Lung (tissue), 12 donors: ENCODE results near the gene HDHD3. TPM values are rescaled to one million over a fixed set of nuclear protein-coding genes. Genes with fewer than 3 reads are reported as not detected.

ENCODE experiments used
- ATAC-seq: fragments of 200-7000 bp; cut with Tn5 transposase; one replicate; pipeline ENCODE4 v1.9.1; 2020; ENCODE audit warnings: moderate number of reproducible peaks; ENCODE audit not compliant: insufficient read depth, low FRiP score
- DNase-seq, 3 donors: peaks; one replicate each; pipeline ENCODE4 v3.0.0-alpha.2; 2013 to 2017
- H3K27ac ChIP-seq, 2 donors: one replicate each; pipeline ENCODE4 v1.5.1; 2013; ENCODE audit warnings: mild to moderate bottlenecking in 2 of 2, moderate library complexity in 2 of 2, control low read depth in 1 of 2, inconsistent platforms in 1 of 2, low read depth in 1 of 2, low read length in 1 of 2
- H3K27me3 ChIP-seq, 3 donors: one replicate each; pipeline ENCODE4 v1.5.1; 2013; ENCODE audit warnings: low read length in 2 of 3; ENCODE audit not compliant: control insufficient read depth in 3 of 3, insufficient read depth in 3 of 3
- H3K36me3 ChIP-seq, 4 donors: one replicate each; pipeline ENCODE4 v1.5.1; 2013; ENCODE audit warnings: low read length in 4 of 4, mild to moderate bottlenecking in 1 of 4, moderate library complexity in 1 of 4; ENCODE audit not compliant: control insufficient read depth in 4 of 4, insufficient read depth in 4 of 4
- H3K4me1 ChIP-seq, 5 donors: one replicate each; pipeline ENCODE4 v1.5.1; 2013; ENCODE audit warnings: low read length in 5 of 5, mild to moderate bottlenecking in 2 of 5, moderate library complexity in 1 of 5; ENCODE audit not compliant: control insufficient read depth in 5 of 5, insufficient read depth in 5 of 5
- H3K4me3 ChIP-seq: one replicate; pipeline ENCODE4 v1.5.1; 2013; ENCODE audit warnings: mild to moderate bottlenecking, control low read depth, moderate library complexity
- H3K9ac ChIP-seq, 2 donors: one replicate each; pipeline ENCODE4 v1.5.1; 2013; ENCODE audit warnings: low read length in 2 of 2, control low read depth in 1 of 2; ENCODE audit not compliant: insufficient read depth in 1 of 2
- H3K9me3 ChIP-seq, 4 donors: one replicate each; pipeline ENCODE4 v1.5.1; 2013; ENCODE audit warnings: low read length in 3 of 4, mild to moderate bottlenecking in 1 of 4, moderate library complexity in 1 of 4; ENCODE audit not compliant: control insufficient read depth in 4 of 4, insufficient read depth in 3 of 4
- WGBS, 2 donors: extraction: QIAGEN DNeasy Blood & Tissue Kit; methylation state at CpG; one replicate each; pipeline ENCODE4 v1.1.7; 2013; 5-methylcytosine and 5-hydroxymethylcytosine counted together
- polyA plus RNA-seq, 2 donors: library from polyadenylated mRNA; stranded (reverse); fragments of 200-250 nt; gene quantifications; one replicate each; pipeline ENCODE4 v1.2.1, GENCODE V29; 2013
- total RNA-seq, 2 donors: library from RNA; depleted of rRNA in 1 of 2; stranded (reverse); fragments of >200 nt in 1 of 2; gene quantifications; one replicate each; pipeline ENCODE4 v1.2.1, GENCODE V29; 2014 to 2021
- TF ChIP-seq, protein P1 (sequence below): IDR thresholded peaks from 2 replicates; pipeline ENCODE4 v1.5.1; 2012; ENCODE audit warnings: mild to moderate bottlenecking; ENCODE audit errors: control extremely low read depth, extremely low read depth
- donor health status: control.
- donor health status: control.
- donor health status: Bipolar disorder and iron deficiency.
- donor health status: healthy.
- donor health status: DM: yes; HTN: yes; CAD: no.

The HDHD3 gene
- total and polyA plus RNA-seq, 4 donors, result 17.0 to 21.1 (median 18.9) TPM

DNA sequence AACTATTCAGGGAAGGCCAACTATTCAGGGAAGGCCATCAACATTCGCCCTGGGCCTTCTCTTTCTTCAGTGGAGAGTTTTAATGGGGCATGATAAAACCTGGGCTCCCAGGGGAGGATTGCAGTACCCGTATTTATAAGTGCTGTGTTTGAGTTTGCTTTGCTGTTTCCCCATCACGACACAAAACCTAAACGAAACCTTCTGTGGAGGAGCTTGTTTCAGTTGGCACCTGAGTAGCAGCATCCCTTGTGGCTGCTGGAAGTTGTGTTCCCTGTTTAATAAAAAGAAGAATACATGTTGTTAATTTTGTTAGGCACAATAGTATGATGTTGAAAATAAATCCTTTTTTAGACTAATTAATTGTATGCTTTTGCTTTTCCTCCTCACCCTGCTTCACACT is 45.0 kb downstream of the HDHD3 start:
- Histone ChIP-seq H3K4me3 (no peak overlapping the region), H3K27me3 (no peaks in the 10 kb centered on the region), H3K27ac (no peak overlapping the region), H3K9me3 (no peaks in the 10 kb centered on the region), H3K9ac (no peak overlapping the region), H3K4me1 (no peaks in the 10 kb centered on the region), H3K36me3 (peaks cover 0 to 11% (median 0%) of the 10 kb centered on the region in 4 donors)
- DNase-seq, result no peak
- TF ChIP-seq, protein P1, sequence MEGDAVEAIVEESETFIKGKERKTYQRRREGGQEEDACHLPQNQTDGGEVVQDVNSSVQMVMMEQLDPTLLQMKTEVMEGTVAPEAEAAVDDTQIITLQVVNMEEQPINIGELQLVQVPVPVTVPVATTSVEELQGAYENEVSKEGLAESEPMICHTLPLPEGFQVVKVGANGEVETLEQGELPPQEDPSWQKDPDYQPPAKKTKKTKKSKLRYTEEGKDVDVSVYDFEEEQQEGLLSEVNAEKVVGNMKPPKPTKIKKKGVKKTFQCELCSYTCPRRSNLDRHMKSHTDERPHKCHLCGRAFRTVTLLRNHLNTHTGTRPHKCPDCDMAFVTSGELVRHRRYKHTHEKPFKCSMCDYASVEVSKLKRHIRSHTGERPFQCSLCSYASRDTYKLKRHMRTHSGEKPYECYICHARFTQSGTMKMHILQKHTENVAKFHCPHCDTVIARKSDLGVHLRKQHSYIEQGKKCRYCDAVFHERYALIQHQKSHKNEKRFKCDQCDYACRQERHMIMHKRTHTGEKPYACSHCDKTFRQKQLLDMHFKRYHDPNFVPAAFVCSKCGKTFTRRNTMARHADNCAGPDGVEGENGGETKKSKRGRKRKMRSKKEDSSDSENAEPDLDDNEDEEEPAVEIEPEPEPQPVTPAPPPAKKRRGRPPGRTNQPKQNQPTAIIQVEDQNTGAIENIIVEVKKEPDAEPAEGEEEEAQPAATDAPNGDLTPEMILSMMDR, result no peak
- 74 to 85% methylated on average over 4 of the region's 4 CpGs for WGBS, 2 donors
- ATAC-seq, result no peak

DNA sequence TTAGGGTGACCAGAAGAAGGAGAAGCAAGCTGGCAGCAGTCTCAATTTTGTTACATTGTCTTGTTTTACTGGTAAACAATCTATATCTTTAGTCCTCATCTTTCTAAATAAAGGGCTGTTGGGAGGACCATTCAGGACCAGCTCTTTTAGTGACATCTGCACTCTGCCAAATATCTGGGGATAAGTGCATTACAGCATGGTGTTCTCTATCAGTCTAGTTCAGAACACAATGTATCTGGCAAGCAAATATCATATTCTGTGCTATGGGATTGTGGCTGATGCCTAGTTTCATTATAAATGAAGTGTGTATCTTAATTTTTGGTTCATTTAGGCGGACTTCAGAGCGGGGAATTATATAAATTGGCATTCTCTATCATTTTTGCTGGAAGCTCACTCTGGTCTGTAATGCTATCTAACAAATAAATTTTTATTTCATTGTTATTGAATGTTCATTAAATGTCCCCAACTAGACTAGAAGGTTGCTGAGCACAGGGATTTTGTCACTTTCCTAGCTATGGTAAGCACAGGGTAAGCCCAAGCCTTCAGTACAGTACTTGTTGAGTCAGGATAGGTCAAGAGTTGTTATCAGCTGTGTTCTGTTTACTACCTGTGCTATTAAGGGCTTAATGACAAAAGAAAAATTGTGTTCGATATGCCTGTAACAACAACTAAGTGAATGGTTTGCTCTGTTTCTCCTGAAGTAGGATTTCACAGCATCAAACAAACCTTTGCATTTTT is 48.6 kb downstream of the HDHD3 start:
- Histone ChIP-seq H3K9me3 (no peaks in the 10 kb centered on the region), H3K36me3 (peaks cover 0 to 11% (median 0%) of the 10 kb centered on the region in 4 donors), H3K4me3 (no peak overlapping the region), H3K27me3 (no peaks in the 10 kb centered on the region), H3K4me1 (peaks cover 0 to 7% (median 0%) of the 10 kb centered on the region in 5 donors), H3K9ac (no peak overlapping the region), H3K27ac (no peak overlapping the region)
- WGBS, 2 donors, result 94 to 97% methylated on average over 3 of the region's 3 CpGs
- no peak for DNase-seq
- ATAC-seq, result no peak
- TF ChIP-seq, protein P1, result no peak

DNA sequence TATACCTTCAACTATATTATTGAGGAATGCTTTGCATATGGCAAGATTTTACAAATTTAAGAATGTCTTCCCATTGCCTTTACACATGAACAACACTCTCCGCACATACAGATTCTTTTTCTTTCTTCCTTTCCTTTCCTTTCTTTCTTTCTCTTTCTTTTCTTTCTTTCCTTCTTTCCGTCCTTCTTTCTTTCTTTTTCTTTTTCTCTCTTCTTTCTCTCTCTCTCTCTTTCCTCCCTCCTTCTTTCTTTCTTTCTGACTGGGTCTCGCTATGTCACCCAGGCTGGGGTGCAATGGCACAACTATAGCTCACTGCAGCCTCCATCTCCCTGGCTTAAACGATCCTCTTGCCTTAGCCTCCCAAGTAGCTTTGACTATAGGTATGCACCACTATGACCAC is 50.6 kb downstream of the HDHD3 start:
- no peaks in the 10 kb centered on the region for H3K9me3 ChIP-seq
- 96 to 99% methylated on average over 4 of the region's 4 CpGs for WGBS, 2 donors
- H3K36me3 ChIP-seq, result peaks cover 0 to 9% (median under 1%) of the 10 kb centered on the region in 4 donors
- ATAC-seq, result no peak
- no peaks in the 10 kb centered on the region for H3K27me3 ChIP-seq
- TF ChIP-seq, protein P1, result no peak
- H3K4me1 ChIP-seq, result peaks cover 0 to 7% (median 0%) of the 10 kb centered on the region in 5 donors
- no peak for DNase-seq
- H3K27ac ChIP-seq, result no peak overlapping the region
- no peak overlapping the region for H3K9ac ChIP-seq
- no peak overlapping the region for H3K4me3 ChIP-seq

Other genes with a start within 250 kb of the HDHD3 start
- 10 to 100 TPM; 11.2 to 34.2 TPM for gene SLC31A2, start 226.0 kb downstream of the HDHD3 start, total RNA-seq
- 10 to 100 TPM; 14.2 to 63.6 TPM for gene SLC31A2, start 226.0 kb downstream of the HDHD3 start, polyA plus RNA-seq
- 10 to 100 TPM; 43.2 to 45.0 TPM for gene FKBP15, start 155.7 kb downstream of the HDHD3 start, total RNA-seq
- gene FKBP15, start 155.7 kb downstream of the HDHD3 start, polyA plus RNA-seq, result 10 to 100 TPM; 18.2 to 47.0 TPM
- gene SLC31A1, start 155.4 kb downstream of the HDHD3 start, total RNA-seq, result 10 to 100 TPM; 13.9 to 39.3 TPM
- gene SLC31A1, start 155.4 kb downstream of the HDHD3 start, polyA plus RNA-seq, result 10 to 100 TPM; 14.3 to 22.0 TPM
- 10 to 100 TPM; 19.0 to 22.8 TPM for gene CDC26, start 101.4 kb downstream of the HDHD3 start, total RNA-seq
- 10 to 100 TPM; 24.8 to 41.8 TPM for gene CDC26, start 101.4 kb downstream of the HDHD3 start, polyA plus RNA-seq
- 10 to 100 TPM; 17.3 to 20.6 TPM for gene PRPF4, start 101.3 kb downstream of the HDHD3 start, total RNA-seq
- 10 to 100 TPM in 1 of 2 donors, 1 to 10 TPM in 1; 7.5 to 17.4 TPM for gene PRPF4, start 101.3 kb downstream of the HDHD3 start, polyA plus RNA-seq
- under 1 TPM; 0.25 to 0.88 TPM for gene RNF183, start 73.6 kb downstream of the HDHD3 start, total RNA-seq
- gene RNF183, start 73.6 kb downstream of the HDHD3 start, polyA plus RNA-seq, result 1 to 10 TPM in 1 of 2 donors, under 1 TPM in 1; 0.12 to 1.1 TPM
- 1 to 10 TPM; 6.2 to 7.0 TPM for gene WDR31, start 36.7 kb downstream of the HDHD3 start, total RNA-seq
- gene WDR31, start 36.7 kb downstream of the HDHD3 start, polyA plus RNA-seq, result 1 to 10 TPM; 1.8 TPM
- 10 to 100 TPM in 1 of 2 donors, 1 to 10 TPM in 1; 8.8 to 12.7 TPM for gene BSPRY, start 27.4 kb downstream of the HDHD3 start, total RNA-seq
- 10 to 100 TPM in 1 of 2 donors, 1 to 10 TPM in 1; 9.2 to 12.7 TPM for gene BSPRY, start 27.4 kb downstream of the HDHD3 start, polyA plus RNA-seq
- 10 to 100 TPM; 30.5 to 41.3 TPM for gene ALAD, start 24.3 kb upstream of the HDHD3 start, total RNA-seq
- 10 to 100 TPM; 22.5 to 26.6 TPM for gene ALAD, start 24.3 kb upstream of the HDHD3 start, polyA plus RNA-seq
- 10 to 100 TPM; 25.9 to 31.0 TPM for gene POLE3, start 33.7 kb upstream of the HDHD3 start, total RNA-seq
- gene POLE3, start 33.7 kb upstream of the HDHD3 start, polyA plus RNA-seq, result 10 to 100 TPM; 21.7 to 42.9 TPM
- gene C9orf43, start 33.8 kb upstream of the HDHD3 start, total RNA-seq, result 1 to 10 TPM in 1 of 2 donors, under 1 TPM in 1; 0.74 to 1.2 TPM
- gene C9orf43, start 33.8 kb upstream of the HDHD3 start, polyA plus RNA-seq, result under 1 TPM; 0.27 to 0.28 TPM
- gene RGS3, start 86.7 kb upstream of the HDHD3 start, total RNA-seq, result 10 to 100 TPM; 79.0 to 91.8 TPM
- 10 to 100 TPM; 43.0 to 68.8 TPM for gene RGS3, start 86.7 kb upstream of the HDHD3 start, polyA plus RNA-seq